HuH-7.5 (cell line): Measurements from ENCODE around the gene FOXS1.

ENCODE experiments used
- DNase-seq: peaks from one replicate; pipeline ENCODE4 v3.0.0; 2011; ENCODE audit warnings: low spot score

Gene FOXS1

GRCh38 chr20:31861135-31861384 is 15.7 kb upstream of the FOXS1 start:
- DNase-seq: peak; percentile 69

GRCh38 chr20:31860390-31861134 is 15.2 kb upstream of the FOXS1 start:
- no peak for DNase-seq

GRCh38 chr20:31859998-31860380 is 14.6 kb upstream of the FOXS1 start:
- DNase-seq: no peak

- no peak for DNase-seq
Observed at GRCh38 chr20:31859266-31859997, 14.0 kb upstream of the FOXS1 start.

GRCh38 chr20:31858760-31859083 is 13.3 kb upstream of the FOXS1 start:
- DNase-seq: no peak

- no peak for DNase-seq
Observed at GRCh38 chr20:31857861-31858759, 12.7 kb upstream of the FOXS1 start.

- DNase-seq: no peak
Observed at GRCh38 chr20:31856516-31856915, 11.1 kb upstream of the FOXS1 start.

GRCh38 chr20:31853481-31853880 is 8.1 kb upstream of the FOXS1 start:
- no peak for DNase-seq

- DNase-seq: no peak
Observed at GRCh38 chr20:31851240-31851955, 6.0 kb upstream of the FOXS1 start.

GRCh38 chr20:31849306-31849930 is 4.0 kb upstream of the FOXS1 start:
- DNase-seq: no peak

- DNase-seq: no peak
Observed at GRCh38 chr20:31848088-31848999, 2.9 kb upstream of the FOXS1 start.

GRCh38 chr20:31846793-31847138 is 1.4 kb upstream of the FOXS1 start:
- no peak for DNase-seq

- no peak for DNase-seq
Observed at GRCh38 chr20:31844737-31845299, 586 bp downstream of the FOXS1 start.

GRCh38 chr20:31843881-31844280 is 1.5 kb downstream of the FOXS1 start:
- no peak for DNase-seq

- no peak for DNase-seq
Observed at GRCh38 chr20:31843288-31843687, 2.1 kb downstream of the FOXS1 start.

- no peak for DNase-seq
Observed at GRCh38 chr20:31842471-31843157, 2.8 kb downstream of the FOXS1 start.

- no peak for DNase-seq
Observed at GRCh38 chr20:31841928-31842327, 3.5 kb downstream of the FOXS1 start.

- DNase-seq: no peak
Observed at GRCh38 chr20:31840906-31841816, 4.2 kb downstream of the FOXS1 start.
